Vagina (tissue), 2 donors: ENCODE data around the gene C1QTNF1.

Experiments used
- CTCF ChIP-seq, 3 experiments: fragments of 450-650 bp in 2 of 3; fragments of 200-600 bp in 1 of 3; sonication (generic) in 1 of 3; IDR thresholded peaks; one replicate each; pipeline ENCODE4 v1.5.1; 2017 to 2019; ENCODE audit warnings: antibody characterized with exemption in 3 of 3, mild to moderate bottlenecking in 2 of 3, moderate library complexity in 2 of 3
- POLR2A ChIP-seq, 2 donors: fragments of 450-650 bp; IDR thresholded peaks; one replicate each; pipeline ENCODE4 v1.6.1; 2017; ENCODE audit warnings: antibody characterized with exemption in 2 of 2, mild to moderate bottlenecking in 2 of 2, moderate library complexity in 2 of 2
- POLR2AphosphoS5 ChIP-seq, 2 donors: sonication (generic); formaldehyde crosslinking; IDR thresholded peaks; one replicate each; pipeline ENCODE4 v1.9.0; 2017; ENCODE audit warnings: antibody characterized with exemption in 2 of 2, mild to moderate bottlenecking in 2 of 2, low read depth in 1 of 2; ENCODE audit not compliant: insufficient read depth in 1 of 2

GRCh38 chr17:79079421-79080200 lies 55.6 kb downstream of the C1QTNF1 start:
- no peak for TF ChIP-seq CTCF (IDR thresholded peaks at IDR 0.05)
- TF ChIP-seq POLR2AphosphoS5 (IDR thresholded peaks at IDR 0.05; ENCODE audit: insufficient read depth in 1 of 2, low read depth in 1 of 2): no peak
- TF ChIP-seq POLR2A (IDR thresholded peaks at IDR 0.05): no peak
